Upper lobe of left lung (tissue), 4 donors: ENCODE data around the gene ADAMTS2.

Experiments used
- EP300 ChIP-seq, 4 donors: sonication (generic); formaldehyde crosslinking; IDR thresholded peaks; one replicate each; pipeline ENCODE4 v1.5.1; 2017; ENCODE audit warnings: antibody characterized with exemption in 4 of 4, control low read depth in 2 of 4
- POLR2A ChIP-seq, 4 donors: fragments of 450-650 bp; IDR thresholded peaks; one replicate each; pipeline ENCODE4 v1.5.1; 2016 to 2017; ENCODE audit warnings: antibody characterized with exemption in 4 of 4, mild to moderate bottlenecking in 2 of 4
- TF ChIP-seq, protein P1 (sequence below), 6 experiments: fragments of 450-650 bp in 4 of 6; fragments of 200-600 bp in 2 of 6; sonication (generic) in 2 of 6; IDR thresholded peaks; one replicate each; pipeline ENCODE4 v1.5.1; 2016 to 2019; ENCODE audit warnings: antibody characterized with exemption in 6 of 6

DNA sequence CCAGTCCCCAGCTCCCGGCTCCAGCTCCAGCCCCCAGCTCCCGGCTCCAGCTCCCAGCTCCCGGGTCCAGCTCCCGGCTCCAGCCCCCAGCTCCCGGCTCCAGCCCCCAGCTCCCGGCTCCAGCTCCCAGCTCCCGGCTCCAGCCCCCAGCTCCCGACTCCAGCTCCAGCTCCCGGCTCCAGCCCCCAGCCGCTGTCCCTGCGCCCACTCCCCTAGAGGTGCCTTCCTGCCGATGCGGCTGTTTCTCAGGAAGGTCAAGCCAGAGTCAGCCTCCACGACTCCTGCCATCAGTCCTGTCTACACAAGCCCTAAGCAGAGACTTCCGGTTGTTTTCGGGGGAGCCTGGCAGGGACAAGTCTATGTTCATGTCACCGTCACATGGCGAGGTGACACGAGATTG is 210.3 kb downstream of the ADAMTS2 start:
- TF ChIP-seq, protein P1, sequence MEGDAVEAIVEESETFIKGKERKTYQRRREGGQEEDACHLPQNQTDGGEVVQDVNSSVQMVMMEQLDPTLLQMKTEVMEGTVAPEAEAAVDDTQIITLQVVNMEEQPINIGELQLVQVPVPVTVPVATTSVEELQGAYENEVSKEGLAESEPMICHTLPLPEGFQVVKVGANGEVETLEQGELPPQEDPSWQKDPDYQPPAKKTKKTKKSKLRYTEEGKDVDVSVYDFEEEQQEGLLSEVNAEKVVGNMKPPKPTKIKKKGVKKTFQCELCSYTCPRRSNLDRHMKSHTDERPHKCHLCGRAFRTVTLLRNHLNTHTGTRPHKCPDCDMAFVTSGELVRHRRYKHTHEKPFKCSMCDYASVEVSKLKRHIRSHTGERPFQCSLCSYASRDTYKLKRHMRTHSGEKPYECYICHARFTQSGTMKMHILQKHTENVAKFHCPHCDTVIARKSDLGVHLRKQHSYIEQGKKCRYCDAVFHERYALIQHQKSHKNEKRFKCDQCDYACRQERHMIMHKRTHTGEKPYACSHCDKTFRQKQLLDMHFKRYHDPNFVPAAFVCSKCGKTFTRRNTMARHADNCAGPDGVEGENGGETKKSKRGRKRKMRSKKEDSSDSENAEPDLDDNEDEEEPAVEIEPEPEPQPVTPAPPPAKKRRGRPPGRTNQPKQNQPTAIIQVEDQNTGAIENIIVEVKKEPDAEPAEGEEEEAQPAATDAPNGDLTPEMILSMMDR (IDR thresholded peaks at IDR 0.05) = no peak
- TF ChIP-seq EP300 (IDR thresholded peaks at IDR 0.05) (no peak), POLR2A (IDR thresholded peaks at IDR 0.05) (no peak)
